GM23338 (cell line): Measurements from ENCODE around the gene MTCL1. TPM values are rescaled to one million over a fixed set of nuclear protein-coding genes. Genes with fewer than 3 reads are reported as not detected.

Experiments
- ATAC-seq: fragments of 200-7000 bp; cut with Tn5 transposase; 3 replicates; pipeline ENCODE4 v1.9.1; 2020
- DNase-seq: peaks from one replicate; pipeline ENCODE4 v3.0.0-alpha.2; 2015; ENCODE audit warnings: low spot score
- H2AFZ ChIP-seq: fragments of 200-600 bp; sonication (generic); 2 replicates; pipeline ENCODE4 v1.8.0; 2016; ENCODE audit warnings: antibody characterized with exemption, mild to moderate bottlenecking, moderate library complexity
- H3F3A ChIP-seq: fragments of 200-600 bp; sonication (generic); replicated peaks from 2 replicates; pipeline ENCODE4 v1.8.0; 2017; ENCODE audit warnings: antibody characterized with exemption, mixed run types, low read depth
- H3K27ac ChIP-seq: fragments of 200-600 bp; sonication (generic); 2 replicates; pipeline ENCODE4 v1.6.1; 2016; ENCODE audit warnings: low read depth
- H3K27me3 ChIP-seq: fragments of 200-600 bp; sonication (generic); 2 replicates; pipeline ENCODE4 v1.8.0; 2016; ENCODE audit warnings: mild to moderate bottlenecking, mixed run types, moderate library complexity; ENCODE audit not compliant: insufficient read depth
- H3K36me3 ChIP-seq: fragments of 200-600 bp; sonication (generic); 2 replicates; pipeline ENCODE4 v1.8.0; 2016; ENCODE audit warnings: mild to moderate bottlenecking; ENCODE audit not compliant: insufficient read depth
- H3K4me1 ChIP-seq: fragments of 200-600 bp; sonication (generic); 2 replicates; pipeline ENCODE4 v1.8.0; 2016; ENCODE audit warnings: mild to moderate bottlenecking, moderate library complexity; ENCODE audit not compliant: insufficient read depth
- H3K4me2 ChIP-seq: fragments of 200-600 bp; sonication (generic); 2 replicates; pipeline ENCODE4 v1.7.1; 2017; ENCODE audit warnings: mixed run types
- H3K4me3 ChIP-seq: fragments of 200-600 bp; sonication (generic); 2 replicates; pipeline ENCODE4 v1.6.1; 2016; ENCODE audit warnings: mixed run types
- H3K79me2 ChIP-seq: fragments of 200-600 bp; sonication (generic); replicated peaks from 2 replicates; pipeline ENCODE4 v1.8.0; 2017; ENCODE audit warnings: mild to moderate bottlenecking; ENCODE audit not compliant: insufficient read depth
- H3K9me2 ChIP-seq: fragments of 200-600 bp; sonication (generic); 2 replicates; pipeline ENCODE4 v1.8.0; 2017; ENCODE audit not compliant: insufficient read depth
- H4K20me1 ChIP-seq: fragments of 200-600 bp; sonication (generic); replicated peaks from 2 replicates; pipeline ENCODE4 v1.8.0; 2017; ENCODE audit warnings: mild to moderate bottlenecking; ENCODE audit not compliant: insufficient read depth
- H3K27ac Mint-ChIP-seq: 2 replicates; pipeline ENCODE4 v1.8.0; 2020; ENCODE audit warnings: inconsistent platforms, mild to moderate bottlenecking, moderate library complexity, mixed read lengths
- H3K27me3 Mint-ChIP-seq: 3 replicates; pipeline ENCODE4 v1.8.0; 2022; ENCODE audit warnings: low read depth, mild to moderate bottlenecking, moderate library complexity, mixed read lengths, inconsistent platforms; ENCODE audit not compliant: insufficient read depth, poor library complexity
- H3K36me3 Mint-ChIP-seq: 3 replicates; pipeline ENCODE4 v1.8.0; 2021; ENCODE audit warnings: low read depth, mild to moderate bottlenecking, inconsistent platforms, moderate library complexity, mixed read lengths
- H3K4me1 Mint-ChIP-seq: 3 replicates; pipeline ENCODE4 v1.8.0; 2020; ENCODE audit warnings: mild to moderate bottlenecking, inconsistent platforms, mixed read lengths
- H3K4me3 Mint-ChIP-seq: 3 replicates; pipeline ENCODE4 v1.8.0; 2021; ENCODE audit warnings: moderate library complexity, mild to moderate bottlenecking, inconsistent platforms, mixed read lengths
- H3K9me3 Mint-ChIP-seq: 3 replicates; pipeline ENCODE4 v1.8.0; 2020; ENCODE audit warnings: moderate library complexity, mild to moderate bottlenecking, inconsistent platforms, mixed read lengths
- CTCF ChIP-seq, 2 experiments: fragments of 200-600 bp in 1 of 2; sonication (generic) in 1 of 2; conservative IDR thresholded peaks; 2 replicates each; pipeline versions ENCODE4 v1.5.1 to v1.6.1; 2016 to 2017; ENCODE audit warnings: antibody characterized with exemption in 2 of 2, low read depth in 2 of 2, mild to moderate bottlenecking in 2 of 2, moderate library complexity in 1 of 2
- NANOG ChIP-seq: IDR thresholded peaks from 2 replicates; pipeline ENCODE4 v1.6.1; 2016; ENCODE audit warnings: antibody characterized with exemption, borderline replicate concordance
- ZNF114 ChIP-seq: fragments of 250-450 bp; sonication (Bioruptor Pico); IDR thresholded peaks from 2 replicates; pipeline ENCODE4 v1.5.0; 2020; ENCODE audit warnings: mild to moderate bottlenecking, moderate library complexity
- polyA plus RNA-seq: library from polyadenylated mRNA; unstranded; fragments of >200 nt; fragmentation: Nextera tagmentation; extraction: Ambion mirVana; gene quantifications from 2 replicates; pipeline ENCODE4 v1.2.1, GENCODE V29; 2016
- total RNA-seq: library from RNA; depleted of rRNA; stranded (reverse); fragments of >200 nt; shearing (Covaris generic); gene quantifications from 2 replicates; pipeline ENCODE4 v1.2.3, GENCODE V29; 2014
- TF ChIP-seq, protein P1 (sequence below): fragments of 250-450 bp; sonication (Bioruptor Pico); IDR thresholded peaks from 2 replicates; pipeline ENCODE4 v1.5.0; 2020; ENCODE audit warnings: mild to moderate bottlenecking, moderate library complexity

MTCL1 gene
- total and polyA plus RNA-seq, 2 experiments from 2014 or later, result 14.4 to 45.0 TPM

DNA sequence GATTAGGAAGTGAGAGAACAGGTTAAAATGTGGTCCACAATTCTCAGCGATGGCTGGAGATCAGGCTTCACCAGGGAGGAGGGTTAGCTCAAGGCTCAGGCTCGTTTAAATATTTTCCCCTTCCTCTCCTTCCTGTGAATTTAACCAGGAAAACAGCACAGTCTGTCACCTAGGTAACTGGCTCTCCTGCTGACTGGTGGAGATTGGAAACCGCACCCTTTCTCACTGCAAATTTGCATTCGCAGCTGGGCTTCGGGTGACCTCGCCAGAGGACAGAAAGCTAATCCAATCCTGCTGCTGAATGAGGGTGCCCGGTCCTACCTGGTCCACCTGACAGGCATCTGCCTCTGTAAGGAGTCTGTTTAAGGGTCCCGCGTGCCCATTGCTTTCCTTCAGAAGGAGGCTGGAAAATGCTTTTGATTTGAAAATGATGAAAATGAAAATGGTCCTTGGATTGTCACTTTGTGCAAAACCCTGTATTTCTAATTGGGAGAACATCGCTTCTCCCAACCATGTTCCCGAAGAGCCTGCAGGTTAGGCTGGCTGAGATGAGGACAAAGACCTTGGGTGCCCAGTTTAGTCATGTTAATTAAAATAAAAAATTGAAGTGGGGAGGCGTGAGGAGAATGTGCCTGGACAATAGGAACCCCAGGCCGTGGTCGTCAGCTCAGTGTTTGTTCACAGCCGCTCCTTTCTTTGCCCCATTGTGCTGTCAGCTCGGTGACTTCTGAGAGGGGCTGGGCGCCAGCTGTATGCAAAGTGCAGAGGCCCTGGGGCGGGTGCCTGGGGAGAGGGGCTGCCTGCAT is 43.4 kb upstream of the MTCL1 start:
- ATAC-seq, result peak; percentile 84
- no peaks in the 10 kb centered on the region for H3K9me2 ChIP-seq
- peak overlapping the region; percentile 69 for H3K4me2 ChIP-seq
- H3K4me1 ChIP-seq, result peaks cover 27% of the 10 kb centered on the region
- Mint-ChIP-seq H3K27ac (no peak overlapping the region), H3K9me3 (no peaks in the 10 kb centered on the region), H3K36me3 (no peaks in the 10 kb centered on the region), H3K4me1 (peaks cover 36% of the 10 kb centered on the region), H3K27me3 (peaks cover 10% of the 10 kb centered on the region), H3K4me3 (peak overlapping the region; percentile 39)
- H3F3A ChIP-seq, result no peaks in the 10 kb centered on the region; the same call in 1 of the 2 replicates
- TF ChIP-seq ZNF114 (no peak), CTCF (conservative IDR thresholded peaks at IDR 0.05; ENCODE audit: low read depth in 2 of 2) (no peak), NANOG (no peak)
- TF ChIP-seq, protein P1, sequence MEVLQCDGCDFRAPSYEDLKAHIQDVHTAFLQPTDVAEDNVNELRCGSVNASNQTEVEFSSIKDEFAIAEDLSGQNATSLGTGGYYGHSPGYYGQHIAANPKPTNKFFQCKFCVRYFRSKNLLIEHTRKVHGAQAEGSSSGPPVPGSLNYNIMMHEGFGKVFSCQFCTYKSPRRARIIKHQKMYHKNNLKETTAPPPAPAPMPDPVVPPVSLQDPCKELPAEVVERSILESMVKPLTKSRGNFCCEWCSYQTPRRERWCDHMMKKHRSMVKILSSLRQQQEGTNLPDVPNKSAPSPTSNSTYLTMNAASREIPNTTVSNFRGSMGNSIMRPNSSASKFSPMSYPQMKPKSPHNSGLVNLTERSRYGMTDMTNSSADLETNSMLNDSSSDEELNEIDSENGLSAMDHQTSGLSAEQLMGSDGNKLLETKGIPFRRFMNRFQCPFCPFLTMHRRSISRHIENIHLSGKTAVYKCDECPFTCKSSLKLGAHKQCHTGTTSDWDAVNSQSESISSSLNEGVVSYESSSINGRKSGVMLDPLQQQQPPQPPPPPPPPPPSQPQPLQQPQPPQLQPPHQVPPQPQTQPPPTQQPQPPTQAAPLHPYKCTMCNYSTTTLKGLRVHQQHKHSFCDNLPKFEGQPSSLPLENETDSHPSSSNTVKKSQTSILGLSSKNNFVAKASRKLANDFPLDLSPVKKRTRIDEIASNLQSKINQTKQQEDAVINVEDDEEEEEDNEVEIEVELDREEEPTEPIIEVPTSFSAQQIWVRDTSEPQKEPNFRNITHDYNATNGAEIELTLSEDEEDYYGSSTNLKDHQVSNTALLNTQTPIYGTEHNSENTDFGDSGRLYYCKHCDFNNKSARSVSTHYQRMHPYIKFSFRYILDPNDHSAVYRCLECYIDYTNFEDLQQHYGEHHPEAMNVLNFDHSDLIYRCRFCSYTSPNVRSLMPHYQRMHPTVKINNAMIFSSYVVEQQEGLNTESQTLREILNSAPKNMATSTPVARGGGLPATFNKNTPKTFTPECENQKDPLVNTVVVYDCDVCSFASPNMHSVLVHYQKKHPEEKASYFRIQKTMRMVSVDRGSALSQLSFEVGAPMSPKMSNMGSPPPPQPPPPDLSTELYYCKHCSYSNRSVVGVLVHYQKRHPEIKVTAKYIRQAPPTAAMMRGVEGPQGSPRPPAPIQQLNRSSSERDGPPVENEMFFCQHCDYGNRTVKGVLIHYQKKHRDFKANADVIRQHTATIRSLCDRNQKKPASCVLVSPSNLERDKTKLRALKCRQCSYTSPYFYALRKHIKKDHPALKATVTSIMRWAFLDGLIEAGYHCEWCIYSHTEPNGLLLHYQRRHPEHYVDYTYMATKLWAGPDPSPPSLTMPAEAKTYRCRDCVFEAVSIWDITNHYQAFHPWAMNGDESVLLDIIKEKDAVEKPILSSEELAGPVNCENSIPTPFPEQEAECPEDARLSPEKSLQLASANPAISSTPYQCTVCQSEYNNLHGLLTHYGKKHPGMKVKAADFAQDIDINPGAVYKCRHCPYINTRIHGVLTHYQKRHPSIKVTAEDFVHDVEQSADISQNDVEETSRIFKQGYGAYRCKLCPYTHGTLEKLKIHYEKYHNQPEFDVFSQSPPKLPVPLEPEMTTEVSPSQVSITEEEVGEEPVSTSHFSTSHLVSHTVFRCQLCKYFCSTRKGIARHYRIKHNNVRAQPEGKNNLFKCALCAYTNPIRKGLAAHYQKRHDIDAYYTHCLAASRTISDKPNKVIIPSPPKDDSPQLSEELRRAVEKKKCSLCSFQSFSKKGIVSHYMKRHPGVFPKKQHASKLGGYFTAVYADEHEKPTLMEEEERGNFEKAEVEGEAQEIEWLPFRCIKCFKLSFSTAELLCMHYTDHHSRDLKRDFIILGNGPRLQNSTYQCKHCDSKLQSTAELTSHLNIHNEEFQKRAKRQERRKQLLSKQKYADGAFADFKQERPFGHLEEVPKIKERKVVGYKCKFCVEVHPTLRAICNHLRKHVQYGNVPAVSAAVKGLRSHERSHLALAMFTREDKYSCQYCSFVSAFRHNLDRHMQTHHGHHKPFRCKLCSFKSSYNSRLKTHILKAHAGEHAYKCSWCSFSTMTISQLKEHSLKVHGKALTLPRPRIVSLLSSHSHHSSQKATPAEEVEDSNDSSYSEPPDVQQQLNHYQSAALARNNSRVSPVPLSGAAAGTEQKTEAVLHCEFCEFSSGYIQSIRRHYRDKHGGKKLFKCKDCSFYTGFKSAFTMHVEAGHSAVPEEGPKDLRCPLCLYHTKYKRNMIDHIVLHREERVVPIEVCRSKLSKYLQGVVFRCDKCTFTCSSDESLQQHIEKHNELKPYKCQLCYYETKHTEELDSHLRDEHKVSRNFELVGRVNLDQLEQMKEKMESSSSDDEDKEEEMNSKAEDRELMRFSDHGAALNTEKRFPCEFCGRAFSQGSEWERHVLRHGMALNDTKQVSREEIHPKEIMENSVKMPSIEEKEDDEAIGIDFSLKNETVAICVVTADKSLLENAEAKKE (CRISPR knock-in tag), result peak; percentile 17; the same call in 1 of the 2 replicates
- no peaks in the 10 kb centered on the region for H3K79me2 ChIP-seq
- H3K27ac ChIP-seq, result no peak overlapping the region
- peak; percentile 94 for DNase-seq
- peak overlapping the region; percentile 38 for H3K4me3 ChIP-seq
- no peaks in the 10 kb centered on the region for H4K20me1 ChIP-seq
- H2AFZ ChIP-seq, result no peak overlapping the region
- H3K27me3 ChIP-seq, result no peaks in the 10 kb centered on the region
- no peaks in the 10 kb centered on the region for H3K36me3 ChIP-seq
